Mesothelial cell of epicardium (in vitro differentiated cells): ENCODE measurements around the gene HNRNPUL1. TPM values are rescaled to one million over a fixed set of nuclear protein-coding genes. Genes with fewer than 3 reads are reported as not detected.

Experiments used
- DNase-seq, 2 experiments: peaks; one replicate each; pipeline ENCODE4 v3.0.0; 2021; ENCODE audit warnings: low spot score in 2 of 2; ENCODE audit not compliant: unreplicated experiment in 2 of 2
- H3K27ac Mint-ChIP-seq: 2 replicates; pipeline ENCODE4 v1.8.0; 2021; ENCODE audit warnings: mixed read lengths
- H3K27me3 Mint-ChIP-seq: 2 replicates; pipeline ENCODE4 v1.8.0; 2021; ENCODE audit warnings: low read depth, mixed read lengths
- H3K36me3 Mint-ChIP-seq: 2 replicates; pipeline ENCODE4 v1.8.0; 2021; ENCODE audit warnings: mixed read lengths
- H3K4me1 Mint-ChIP-seq: 2 replicates; pipeline ENCODE4 v1.8.0; 2021; ENCODE audit warnings: mixed read lengths
- H3K4me3 Mint-ChIP-seq: 2 replicates; pipeline ENCODE4 v1.8.0; 2021; ENCODE audit warnings: mild to moderate bottlenecking, moderate library complexity, mixed read lengths
- H3K9me3 Mint-ChIP-seq: 2 replicates; pipeline ENCODE4 v1.8.0; 2021; ENCODE audit warnings: mixed read lengths
- total RNA-seq: library from RNA; stranded (reverse); gene quantifications from 3 replicates; pipeline ENCODE4 v1.2.1, GENCODE V29; 2021
- TF ChIP-seq, protein P1 (sequence below): fragments of 200-600 bp; sonication (generic); IDR thresholded peaks from one replicate; pipeline ENCODE4 v1.5.0; 2021; ENCODE audit warnings: antibody characterized with exemption; ENCODE audit not compliant: unreplicated experiment

The HNRNPUL1 gene
- total RNA-seq, 1 donor from 2014 or later: 246 TPM

DNA sequence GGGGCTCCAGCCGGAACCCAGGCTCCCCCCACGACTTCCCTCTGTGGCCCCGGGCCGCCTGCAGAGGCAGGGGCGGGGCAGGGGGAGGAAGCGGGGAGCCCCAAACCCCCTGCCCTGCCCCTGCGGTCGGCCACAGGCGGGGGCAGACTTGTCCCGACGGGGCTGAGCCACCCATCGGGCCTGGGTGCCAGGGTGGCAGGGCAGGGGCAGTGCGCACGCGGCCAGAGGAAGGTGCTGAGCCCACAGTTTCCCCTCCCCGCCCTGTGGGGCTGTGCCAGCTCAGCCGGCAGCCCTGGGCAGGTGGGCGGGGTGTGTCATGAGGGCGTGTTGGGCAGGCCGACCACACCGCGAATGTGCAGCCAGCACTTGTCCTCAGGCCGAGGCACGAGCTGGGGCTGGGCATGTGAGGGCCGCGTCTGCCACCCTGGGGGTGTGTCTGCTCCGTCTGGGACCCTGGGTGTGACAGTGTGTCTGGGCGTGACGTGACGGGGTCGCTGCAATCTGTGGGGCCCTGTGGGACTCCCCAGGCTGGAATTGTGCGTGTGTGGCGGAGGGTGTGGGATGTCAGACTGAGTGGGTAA, 63.5 kb downstream of the HNRNPUL1 start:
- no peak for DNase-seq
- peaks cover 4% of the 10 kb centered on the region for H3K36me3 Mint-ChIP-seq
- H3K27me3 Mint-ChIP-seq: peaks cover 6% of the 10 kb centered on the region
- TF ChIP-seq, protein P1, sequence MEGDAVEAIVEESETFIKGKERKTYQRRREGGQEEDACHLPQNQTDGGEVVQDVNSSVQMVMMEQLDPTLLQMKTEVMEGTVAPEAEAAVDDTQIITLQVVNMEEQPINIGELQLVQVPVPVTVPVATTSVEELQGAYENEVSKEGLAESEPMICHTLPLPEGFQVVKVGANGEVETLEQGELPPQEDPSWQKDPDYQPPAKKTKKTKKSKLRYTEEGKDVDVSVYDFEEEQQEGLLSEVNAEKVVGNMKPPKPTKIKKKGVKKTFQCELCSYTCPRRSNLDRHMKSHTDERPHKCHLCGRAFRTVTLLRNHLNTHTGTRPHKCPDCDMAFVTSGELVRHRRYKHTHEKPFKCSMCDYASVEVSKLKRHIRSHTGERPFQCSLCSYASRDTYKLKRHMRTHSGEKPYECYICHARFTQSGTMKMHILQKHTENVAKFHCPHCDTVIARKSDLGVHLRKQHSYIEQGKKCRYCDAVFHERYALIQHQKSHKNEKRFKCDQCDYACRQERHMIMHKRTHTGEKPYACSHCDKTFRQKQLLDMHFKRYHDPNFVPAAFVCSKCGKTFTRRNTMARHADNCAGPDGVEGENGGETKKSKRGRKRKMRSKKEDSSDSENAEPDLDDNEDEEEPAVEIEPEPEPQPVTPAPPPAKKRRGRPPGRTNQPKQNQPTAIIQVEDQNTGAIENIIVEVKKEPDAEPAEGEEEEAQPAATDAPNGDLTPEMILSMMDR: no peak
- peaks cover 42% of the 10 kb centered on the region for H3K4me1 Mint-ChIP-seq
- H3K9me3 Mint-ChIP-seq: no peaks in the 10 kb centered on the region
- H3K4me3 Mint-ChIP-seq: no peak overlapping the region
- no peak overlapping the region for H3K27ac Mint-ChIP-seq

DNA sequence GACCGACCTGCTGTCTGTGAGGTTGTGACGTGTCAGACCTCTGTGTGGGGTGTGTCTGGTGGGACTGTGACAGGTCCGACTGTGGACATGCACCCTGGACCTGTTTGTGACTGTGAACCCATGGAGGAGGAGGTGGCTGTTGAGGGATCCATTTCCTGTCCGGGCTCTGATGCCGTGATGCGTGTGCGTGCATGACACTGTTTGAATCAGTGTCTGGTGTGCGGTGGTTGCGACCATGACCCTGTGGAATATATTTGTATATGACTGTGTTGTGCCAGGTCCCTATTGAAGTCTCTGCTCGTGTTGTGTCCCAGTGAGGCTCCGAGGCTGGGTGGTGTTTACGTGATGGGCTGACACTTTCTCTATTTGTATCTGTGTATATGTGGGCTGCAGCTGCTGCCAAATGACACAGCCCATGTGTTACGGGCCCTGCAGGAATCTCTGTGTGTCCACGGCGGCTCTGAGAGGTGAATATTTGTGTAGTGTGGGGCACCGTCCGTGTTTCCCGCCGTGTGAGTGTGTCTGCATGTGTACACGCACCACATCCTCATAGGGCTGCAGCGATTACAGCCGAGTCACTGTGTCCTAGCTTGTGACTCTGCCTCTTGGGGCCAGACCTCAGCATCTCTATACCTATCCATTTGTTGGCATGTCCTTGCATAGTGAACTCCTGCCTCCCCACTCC, 64.1 kb downstream of the HNRNPUL1 start:
- Mint-ChIP-seq H3K4me1 (peaks cover 36% of the 10 kb centered on the region), H3K27ac (peak overlapping the region; percentile 48)

DNA sequence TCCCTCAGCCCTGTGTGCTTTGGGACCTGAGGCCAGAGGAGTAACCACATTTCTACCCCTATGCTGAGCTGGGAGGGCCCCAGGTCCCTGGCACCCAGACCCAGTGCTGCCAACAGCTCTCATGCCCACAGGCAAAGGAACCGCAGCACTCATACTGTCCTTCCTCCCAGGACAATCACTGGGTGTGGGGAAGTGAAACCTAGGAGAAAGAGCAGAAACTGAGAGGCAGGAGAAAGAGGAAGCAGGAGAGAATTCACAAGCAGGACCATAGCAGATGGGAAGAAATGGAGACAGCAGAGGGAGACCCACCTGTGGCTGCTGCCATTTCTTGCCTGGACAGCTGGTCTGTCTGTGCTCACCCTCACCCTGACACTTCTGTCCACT, 64.7 kb downstream of the HNRNPUL1 start:
- no peaks in the 10 kb centered on the region for H3K9me3 Mint-ChIP-seq
- DNase-seq: no peak
- peaks cover 4% of the 10 kb centered on the region for H3K36me3 Mint-ChIP-seq
- peak overlapping the region; percentile 34 for H3K27ac Mint-ChIP-seq
- TF ChIP-seq, protein P1: no peak
- no peak overlapping the region for H3K4me3 Mint-ChIP-seq
- peaks cover 32% of the 10 kb centered on the region for H3K4me1 Mint-ChIP-seq
- H3K27me3 Mint-ChIP-seq: peaks cover 6% of the 10 kb centered on the region

More for the DNA sequence above, 64.1 kb downstream of the HNRNPUL1 start:
- no peak for DNase-seq
- Mint-ChIP-seq H3K4me3 (no peak overlapping the region), H3K27me3 (peaks cover 6% of the 10 kb centered on the region), H3K9me3 (no peaks in the 10 kb centered on the region), H3K36me3 (peaks cover 4% of the 10 kb centered on the region)
- TF ChIP-seq, protein P1: no peak

DNA sequence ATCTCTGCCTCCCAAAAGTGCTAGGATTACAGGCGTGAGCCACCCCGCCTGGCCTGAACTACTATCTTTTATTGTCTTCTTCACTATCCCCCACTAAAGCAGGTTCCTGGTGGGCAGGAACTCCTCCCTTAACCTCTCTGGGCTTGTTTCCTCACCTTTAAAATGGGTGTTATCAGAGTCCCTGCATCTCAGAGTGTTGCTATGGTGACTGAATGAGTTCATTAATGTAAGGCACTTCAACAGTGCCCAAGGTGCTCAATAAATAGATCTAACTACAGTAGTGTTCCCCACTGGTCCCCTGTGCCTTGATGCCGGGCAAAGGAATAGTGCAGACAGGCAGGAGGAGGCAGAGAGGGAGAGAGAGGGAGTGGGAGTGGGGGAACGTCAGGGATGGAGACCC, 66.3 kb downstream of the HNRNPUL1 start:
- H3K4me3 Mint-ChIP-seq: no peak overlapping the region
- H3K36me3 Mint-ChIP-seq: peaks cover 4% of the 10 kb centered on the region
- TF ChIP-seq, protein P1: no peak
- DNase-seq: no peak
- H3K27me3 Mint-ChIP-seq: peaks cover 4% of the 10 kb centered on the region
- peaks cover 17% of the 10 kb centered on the region for H3K4me1 Mint-ChIP-seq
- no peaks in the 10 kb centered on the region for H3K9me3 Mint-ChIP-seq
- no peak overlapping the region for H3K27ac Mint-ChIP-seq

DNA sequence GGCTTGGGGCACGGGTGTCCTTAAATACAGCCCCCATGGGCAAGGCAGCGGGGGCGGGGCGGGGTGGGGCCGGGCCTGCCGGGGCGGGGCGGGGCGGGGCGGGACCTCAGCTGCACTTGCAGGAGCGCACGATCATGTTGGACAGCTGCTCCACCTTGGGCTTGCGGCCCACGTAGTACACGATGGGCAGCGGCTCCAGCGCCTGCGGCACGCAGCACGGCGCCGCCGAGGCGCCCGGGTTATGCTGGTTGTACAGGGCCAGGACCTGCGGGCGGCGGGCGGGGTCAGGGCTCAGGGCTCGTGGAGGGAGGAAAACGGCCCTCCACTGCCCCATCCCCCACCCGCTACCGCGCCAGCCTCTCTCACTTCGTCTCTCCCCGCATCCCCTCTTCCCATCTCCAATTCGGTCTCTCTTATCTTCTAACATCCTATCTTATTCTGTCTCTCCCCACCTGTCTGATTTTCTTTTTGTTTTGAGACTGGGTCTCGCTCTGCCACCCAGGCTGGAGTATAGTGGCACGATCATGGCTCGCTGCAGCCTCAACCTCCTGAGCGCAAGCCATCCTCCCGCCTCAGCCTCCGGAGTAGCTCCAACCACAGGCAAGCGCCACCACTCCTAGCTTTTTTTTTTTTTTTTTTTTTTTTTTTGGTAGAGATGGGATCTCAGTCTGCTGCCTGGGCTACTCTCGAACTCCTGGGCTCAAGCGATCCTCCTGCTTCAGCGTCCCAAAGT, 66.9 kb downstream of the HNRNPUL1 start:
- Mint-ChIP-seq H3K27ac (no peak overlapping the region), H3K36me3 (peaks cover 4% of the 10 kb centered on the region), H3K27me3 (peaks cover 3% of the 10 kb centered on the region), H3K4me1 (peaks cover 14% of the 10 kb centered on the region), H3K4me3 (no peak overlapping the region), H3K9me3 (no peaks in the 10 kb centered on the region)
- TF ChIP-seq, protein P1: no peak
- no peak for DNase-seq
